ENCODE results near the gene PRSS23.

DNA sequence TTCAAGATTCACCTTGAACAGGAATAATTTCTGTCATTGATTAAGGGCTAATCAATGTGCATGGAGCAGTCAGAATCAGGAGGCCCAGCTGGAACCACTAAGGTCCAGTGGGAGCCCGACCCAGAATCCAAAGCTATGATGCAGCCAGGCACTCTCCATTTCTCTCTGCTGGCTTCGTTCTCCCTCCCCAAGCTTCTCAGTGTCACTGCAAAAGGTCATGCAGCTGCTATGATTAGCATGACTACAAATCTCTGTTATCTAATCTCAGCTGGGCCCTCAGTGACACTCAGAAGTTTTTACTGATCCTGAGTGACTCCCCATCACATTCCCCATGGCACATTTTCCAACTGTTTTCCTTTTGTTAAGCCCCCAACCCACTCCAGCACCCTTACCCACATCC is 31.1 kb upstream of the PRSS23 start:
- TF ChIP-seq CTCF (IDR thresholded peaks at IDR 0.05), result no peak
- TF ChIP-seq POLR2A (IDR thresholded peaks at IDR 0.05), result no peak
- no peak for TF ChIP-seq EP300 (IDR thresholded peaks at IDR 0.05)

All from tibial nerve (tissue), 4 donors.